K562 (cell line): ENCODE data around the gene PSMD10. TPM values are rescaled to one million over a fixed set of nuclear protein-coding genes. Genes with fewer than 3 reads are reported as not detected.
A peak's percentile ranks its signal among the peaks of the same experiment; 100 is the strongest.

ENCODE experiments used
- ATAC-seq: fragments of 200-7000 bp; cut with Tn5 transposase; 3 replicates; pipeline ENCODE4 v1.9.1; 2020; ENCODE audit warnings: moderate library complexity
- Bru-seq: library from RNA; stranded (reverse); fragments of 400-500 nt; gene quantifications from one replicate; lab custom pipeline; 2021; lab: Mats Ljungman, UMichigan
- BruChase-seq, 2 experiments: library from RNA; stranded (reverse); fragments of 400-500 nt; gene quantifications; one replicate each; lab custom pipeline; 2021; lab: Mats Ljungman, UMichigan
- BruUV-seq: library from RNA; stranded (reverse); fragments of 400-500 nt; replicated peaks from 2 replicates; lab custom pipeline; 2021; lab: Mats Ljungman, UMichigan
- CTCF ChIA-PET: fragments of 300-600 bp; formaldehyde crosslinking; extraction: SDS; loops from one replicate; lab custom pipeline; 2021; ENCODE audit warnings: low intra/inter-chr PET ratio; lab: Yijun Ruan, JAX
- POLR2A ChIA-PET: fragments of 300-600, 350-650 bp; sonication (Branson Sonifier 250); formaldehyde crosslinking; extraction: SDS; loops from one replicate; lab custom pipeline; 2021; ENCODE audit warnings: antibody characterized with exemption, inconsistent platforms; lab: Yijun Ruan, JAX
- DNase-seq, 4 experiments: peaks; one replicate each; pipeline versions ENCODE4 v3.0.0 to v3.0.0-alpha.2; 2011 to 2018; ENCODE audit warnings: low spot score in 3 of 4, mixed read lengths in 3 of 4; ENCODE audit errors: extremely low read depth in 1 of 4
- FAIRE-seq: peaks from 2 replicates; lab custom pipeline; 2011; peaks lifted over from hg19 to GRCh38; lab: Jason Lieb, UNC
- H2AFZ ChIP-seq: 2 replicates; pipeline ENCODE4 v1.6.0; 2011; ENCODE audit warnings: low read depth, low read length, control low read depth, inconsistent platforms
- H3K27ac ChIP-seq: fragments of 200-600 bp; 3 replicates; pipeline ENCODE4 v1.8.0; 2011; ENCODE audit warnings: low read depth, mild to moderate bottlenecking, control low read depth, inconsistent platforms, low read length, moderate library complexity, mixed read lengths; ENCODE audit errors: extremely low read depth
- H3K27me3 ChIP-seq, 2 experiments: fragments of 300-600 bp in 1 of 2; 2 replicates in 1 of 2; 3 replicates in 1 of 2; pipeline versions ENCODE4 v1.6.0 to v1.8.0; 2011; ENCODE audit warnings: inconsistent platforms in 2 of 2, low read length in 2 of 2, mild to moderate bottlenecking in 1 of 2, mixed read lengths in 1 of 2, moderate library complexity in 1 of 2; ENCODE audit not compliant: control insufficient read depth in 2 of 2, insufficient read depth in 2 of 2
- H3K36me3 ChIP-seq: fragments of 300-600 bp; 3 replicates; pipeline ENCODE4 v1.8.0; 2011; ENCODE audit warnings: mild to moderate bottlenecking, low read length, inconsistent platforms; ENCODE audit not compliant: control insufficient read depth, insufficient read depth
- H3K4me1 ChIP-seq, 2 experiments: fragments of 200-600 bp in 1 of 2; replicated peaks in 1 of 2; 2 replicates in 1 of 2; 3 replicates in 1 of 2; pipeline versions ENCODE4 v1.5.1 to v1.8.0; 2011; ENCODE audit warnings: inconsistent platforms in 2 of 2, low read length in 2 of 2, mild to moderate bottlenecking in 1 of 2, mixed read lengths in 1 of 2, moderate library complexity in 1 of 2; ENCODE audit not compliant: control insufficient read depth in 2 of 2, insufficient read depth in 2 of 2
- H3K4me2 ChIP-seq: 2 replicates; pipeline ENCODE4 v1.6.1; 2011; ENCODE audit warnings: low read length, control low read depth, inconsistent platforms, mixed read lengths; ENCODE audit not compliant: insufficient read depth
- H3K4me3 ChIP-seq: fragments of 200-600 bp; sonication (generic), shearing (Covaris generic); 2 replicates; pipeline ENCODE4 v1.5.1; 2016; ENCODE audit warnings: control low read depth, inconsistent platforms
- H3K79me2 ChIP-seq: fragments of 200-600 bp; 3 replicates; pipeline ENCODE4 v1.8.0; 2011; ENCODE audit warnings: low read length, inconsistent platforms; ENCODE audit not compliant: control insufficient read depth, insufficient read depth
- H3K9ac ChIP-seq, 2 experiments: 2 replicates each; pipeline versions ENCODE4 v1.6.0 to v1.6.1; 2011; ENCODE audit warnings: low read depth in 2 of 2, low read length in 2 of 2, control low read depth in 1 of 2, inconsistent platforms in 1 of 2, mild to moderate bottlenecking in 1 of 2, mixed read lengths in 1 of 2; ENCODE audit not compliant: insufficient read depth in 1 of 2
- H3K9me1 ChIP-seq: one replicate; pipeline ENCODE4 v1.6.0; 2011; ENCODE audit warnings: inconsistent platforms, mild to moderate bottlenecking, low read length, moderate library complexity; ENCODE audit not compliant: control insufficient read depth, insufficient read depth
- H3K9me3 ChIP-seq: replicated peaks from 2 replicates; pipeline ENCODE4 v1.5.1; 2011; ENCODE audit warnings: low read depth, low read length, inconsistent platforms; ENCODE audit not compliant: control insufficient read depth, insufficient read depth
- H4K20me1 ChIP-seq: replicated peaks from 2 replicates; pipeline ENCODE4 v1.6.1; 2011; ENCODE audit warnings: low read length, inconsistent platforms, mixed read lengths; ENCODE audit not compliant: control insufficient read depth, insufficient read depth
- HLTF ChIP-seq: fragments of 450-650 bp; IDR thresholded peaks from 2 replicates; pipeline ENCODE4 v1.6.1; 2016
- KAT7 ChIP-seq: sonication (generic); formaldehyde crosslinking; IDR thresholded peaks from 2 replicates; pipeline ENCODE4 v1.8.0; 2022; ENCODE audit warnings: missing genetic modification reagents, mild to moderate bottlenecking, borderline replicate concordance
- NEUROD1 ChIP-seq: fragments of 150-350 bp; IDR thresholded peaks from 2 replicates; pipeline ENCODE4 v1.6.1; 2014; ENCODE audit warnings: borderline replicate concordance, low read length, low read depth; ENCODE audit not compliant: partially characterized antibody
- NR2C1 ChIP-seq, 2 experiments: fragments of 450-650 bp; IDR thresholded peaks; 2 replicates each; pipeline ENCODE4 v1.6.1; 2017; ENCODE audit warnings: mild to moderate bottlenecking in 2 of 2, antibody characterized with exemption in 1 of 2, inconsistent platforms in 1 of 2, missing compliant biosample characterization in 1 of 2, missing genetic modification characterization in 1 of 2
- POLR2G ChIP-seq: fragments of 200-400 bp; formaldehyde crosslinking; IDR thresholded peaks from 2 replicates; pipeline ENCODE4 v1.6.1; 2017; ENCODE audit warnings: low read depth, mild to moderate bottlenecking, antibody characterized with exemption, low read length, moderate library complexity
- PTRF ChIP-seq: fragments of 450-650 bp; IDR thresholded peaks from 2 replicates; pipeline ENCODE4 v1.6.1; 2016; ENCODE audit warnings: mild to moderate bottlenecking, missing genetic modification characterization, missing compliant biosample characterization
- ZHX1 ChIP-seq: fragments of 150-350 bp; conservative IDR thresholded peaks from 2 replicates; pipeline ENCODE4 v1.6.1; 2014; ENCODE audit warnings: low read length
- ZNF277 ChIP-seq: fragments of 250-450 bp; sonication (Bioruptor Pico); IDR thresholded peaks from 2 replicates; pipeline ENCODE4 v1.8.0; 2022; ENCODE audit warnings: inconsistent platforms, mild to moderate bottlenecking, moderate library complexity, borderline replicate concordance
- ZNF766 ChIP-seq: fragments of 200-800 bp; sonication (Bioruptor generic); conservative IDR thresholded peaks from 2 replicates; pipeline ENCODE4 v1.6.1; 2016; ENCODE audit warnings: missing genetic modification characterization, missing compliant biosample characterization
- WGBS: fragments of 100-300 bp; shearing (Covaris generic); methylation state at CpG from one replicate; pipeline ENCODE4 v1.1.6; 2016; ENCODE audit warnings: low coverage, mixed read lengths; ENCODE audit not compliant: insufficient coverage; ENCODE audit errors: missing lambda C conversion rate; 5-methylcytosine and 5-hydroxymethylcytosine counted together
- in situ Hi-C: fragments of 300-500 bp; cut with MboI; formaldehyde crosslinking; loops from 4 replicates; pipeline ENCODE4 v1.15.0; 2018; ENCODE audit warnings: inconsistent platforms, mixed read lengths
- intact Hi-C: fragments of 100-400 bp; cut with micrococcal nuclease; formaldehyde crosslinking; loops from 2 replicates; pipeline ENCODE4 v1.14.2; 2022
- long read RNA-seq, 3 experiments: library from polyadenylated mRNA in 2 of 3; library from RNA in 1 of 3; unstranded in 2 of 3; stranded (forward) in 1 of 3; transcript quantifications; one replicate each; pipeline ENCODE4 v2.0.0, GENCODE V29; 2019 to 2022
- polyA minus RNA-seq, 3 experiments: library from RNA; depleted of rRNA, polyadenylated mRNA; stranded (reverse); fragments of >200 nt; gene quantifications; 2 replicates each; pipeline ENCODE4 v1.2.3, GENCODE V29; 2011
- polyA plus RNA-seq, 8 experiments: library from polyadenylated mRNA; depleted of rRNA in 4 of 8; stranded (reverse) in 5 of 8; unstranded in 3 of 8; fragments of >200 nt; fragmentation: Nextera tagmentation in 2 of 8; fragmentation: Illumina TruSeq in 1 of 8; extraction: Ambion mirVana in 2 of 8; extraction: Trizol in 1 of 8; gene quantifications; 2 replicates each; pipeline versions ENCODE4 v1.2.1 to v1.2.3, GENCODE V29; 2011 to 2014; ENCODE audit warnings: inconsistent platforms in 1 of 8, missing spikeins in 1 of 8
- total RNA-seq, 7 experiments: library from RNA; depleted of rRNA in 6 of 7; stranded (reverse); fragments of >200 nt in 6 of 7; fragmentation: Illumina TruSeq in 2 of 7; extraction: Trizol in 2 of 7; gene quantifications; 2 replicates each; pipeline versions ENCODE4 v1.2.1 to v1.2.3, GENCODE V29; 2011 to 2021; ENCODE audit warnings: low replicate concordance in 1 of 7

PSMD10 gene
- 10.0 and 18.6 TPM in 2 replicates for total RNA-seq (2011; cell fraction: chromatin; rRNA removed; ENCODE audit: low replicate concordance)
- 7.9 and 9.2 TPM in 2 replicates for total RNA-seq (2011; cell fraction: nucleolus; rRNA removed)
- 18.0 and 19.0 TPM in 2 replicates for total RNA-seq (2011; cell fraction: nucleoplasm; rRNA removed)
- total RNA-seq (2014; rRNA removed) = 43.3 and 47.8 TPM in 2 replicates
- total RNA-seq (2014; rRNA removed; fragmentation: Illumina TruSeq; extraction: Trizol) = 70.4 and 76.0 TPM in 2 replicates
- total RNA-seq (2015; rRNA removed; fragmentation: Illumina TruSeq; extraction: Trizol) = 47.0 and 50.6 TPM in 2 replicates
- 55.2 and 58.0 TPM in 2 replicates for total RNA-seq (2021)
- polyA plus RNA-seq (2011; rRNA removed) = 110 and 113 TPM in 2 replicates
- polyA plus RNA-seq (2011; cell fraction: cytosol; rRNA removed) = 41.3 and 101 TPM in 2 replicates
- 13.8 and 33.1 TPM in 2 replicates for polyA plus RNA-seq (2011; cell fraction: nucleus; rRNA removed)
- 77.5 and 80.6 TPM in 2 replicates for polyA plus RNA-seq (2012)
- 58.4 and 71.9 TPM in 2 replicates for polyA plus RNA-seq (2014; fragmentation: Illumina TruSeq; extraction: Trizol)
- 100 to 1,000 TPM; 154 to 163 TPM for polyA plus RNA-seq (2014; fragmentation: Nextera tagmentation; extraction: Ambion mirVana)
- 61.3 and 69.8 TPM in 2 replicates for polyA plus RNA-seq (2014; rRNA removed)
- polyA minus RNA-seq (2011; rRNA and poly(A)+ RNA removed) = 64.9 and 76.6 TPM in 2 replicates
- 16.5 and 22.9 TPM in 2 replicates for polyA minus RNA-seq (2011; cell fraction: cytosol; rRNA and poly(A)+ RNA removed)
- 8.3 and 15.1 TPM in 2 replicates for polyA minus RNA-seq (2011; cell fraction: nucleus; rRNA and poly(A)+ RNA removed)
- percentile 82 among the genes with signal in this experiment for Bru-seq, nascent RNA
- BruChase-seq, experiment 1, labeled RNA remaining after a 2-hour chase = percentile 89 among the genes with signal in this experiment
- percentile 91 among the genes with signal in this experiment for BruChase-seq, experiment 2, labeled RNA remaining after a 6-hour chase
- long read RNA-seq, experiment 1, transcript PSMD10-204 (5 exons, 768 nt) = minor isoform, 12 of 151 reads
- long read RNA-seq, experiment 1, transcript PSMD10-201 (5 exons, 1,546 nt) = major isoform, 125 of 151 reads
- long read RNA-seq, experiment 1, partial matches to known transcripts = 6 of 151 reads
- long read RNA-seq, experiment 1, other reads (novel, unspliced or antisense) = 7 of 151 reads
- long read RNA-seq, experiment 2, transcript PSMD10-201 (5 exons, 1,546 nt) = major isoform, 24 of 38 reads
- long read RNA-seq, experiment 2, partial matches to known transcripts = 4 of 38 reads
- long read RNA-seq, experiment 2, other reads (novel, unspliced or antisense) = 10 of 38 reads
- long read RNA-seq, experiment 3, transcript PSMD10-204 (5 exons, 768 nt) = minor isoform, 5 of 79 reads
- long read RNA-seq, experiment 3, transcript PSMD10-201 (5 exons, 1,546 nt) = major isoform, 70 of 79 reads
- long read RNA-seq, experiment 3, partial matches to known transcripts = 1 of 79 reads
- long read RNA-seq, experiment 3, other reads (novel, unspliced or antisense) = 3 of 79 reads

- Histone ChIP-seq H3K36me3 (peaks cover 18% of the 10 kb centered on the region; the same call in 2 of the 3 replicates), H3K4me2 (peak within 1 kb of the TSS; percentile 98), H2AFZ (peak within 1 kb of the TSS; percentile 97), H3K27ac (peak within 1 kb of the TSS; percentile 94), H3K79me2 (peaks cover 44% of the 10 kb centered on the region), H3K27me3 (no peaks in the 10 kb centered on the region), H3K9me1 (no peaks in the 10 kb centered on the region), H3K4me1 (peaks cover 0 to 8% of the 10 kb centered on the region in 2 experiments; a peak in 2 of 5 replicates), H4K20me1 (no peaks in the 10 kb centered on the region), H3K9ac (peak within 1 kb of the TSS; percentile 91 to 93), H3K4me3 (peak within 1 kb of the TSS; percentile 72), H3K9me3 (no peaks in the 10 kb centered on the region)
- ChIA-PET CTCF (no interaction called here), POLR2A (interaction anchor here (0.5 to 2.0 kb wide), 11 partner anchors 9 to 1853 kb away, joined by 3 to 11 read pairs (median 4); no protein-coding TSS in a partner anchor)
- peak; percentile 76 to 96 (median 81) for DNase-seq
- 1% methylated on average over 31 of the region's 47 CpGs for WGBS
- intact Hi-C loops (no loop called here), in situ Hi-C loops (no loop called here)
- peak; percentile 98 for FAIRE-seq
- ATAC-seq = peak; percentile 94
- BruUV-seq = no TSS peak
- TF ChIP-seq ZNF277 (CRISPR knock-in tag) = no peak
- TF ChIP-seq NR2C1 (IDR thresholded peaks at IDR 0.05) = 0 out of 2 replicates have a peak, but pooled peaks have one; percentile 44
- TF ChIP-seq NR2C1 (tag; IDR thresholded peaks at IDR 0.05) = peak; percentile 80
- no peak for TF ChIP-seq HLTF
- TF ChIP-seq ZHX1 = no peak
- no peak for TF ChIP-seq KAT7 (CRISPR knock-in tag)
- 0 out of 2 replicates have a peak, but pooled peaks have one; percentile 20 for TF ChIP-seq ZNF766
- TF ChIP-seq NEUROD1 = peak; percentile 37
- TF ChIP-seq PTRF (tag) = no peak
- peak; percentile 90 for TF ChIP-seq POLR2G
These were observed at the start of gene PSMD10, which contains the start of gene ATG4A for GRCh38 chrX:108091264-108091877. PSMD10 (minus strand) TSS chrX:108091542; CDS start chrX:108091520, 22 bp downstream. ATG4A (plus strand) TSS chrX:108091778; CDS start chrX:108091827, 49 bp downstream.
